Natural killer cell treated with Interleukin-12 subunit alpha and Interleukin-12 subunit beta and Interleukin-15 and Interleukin-18, amount 100 ng/mL, for 72 hours (primary cell): ENCODE measurements around the gene CRACDL. TPM values are rescaled to one million over a fixed set of nuclear protein-coding genes. Genes with fewer than 3 reads are reported as not detected.

Experiments used
- total RNA-seq, 2 donors: library from RNA; stranded (reverse); gene quantifications; one replicate each; pipeline ENCODE4 v1.2.3, GENCODE V29; 2022

Gene CRACDL
- total RNA-seq, 2 donors from 2014 or later, result 0.22 TPM; not detected in 1

Other genes starting within 250 kb of the CRACDL start
- gene MGAT4A, start 205.1 kb downstream of the CRACDL start, total RNA-seq, result 10 to 100 TPM; 23.1 to 25.0 TPM
- gene C2orf15, start 205.5 kb upstream of the CRACDL start, total RNA-seq, result not detected
- gene TSGA10, start 218.7 kb upstream of the CRACDL start, total RNA-seq, result 1 to 10 TPM; 7.9 to 8.6 TPM
- gene LIPT1, start 218.7 kb upstream of the CRACDL start, total RNA-seq, result 1 to 10 TPM; 4.2 to 6.7 TPM
- gene MITD1, start 244.8 kb upstream of the CRACDL start, total RNA-seq, result 10 to 100 TPM; 36.1 to 44.2 TPM
- gene MRPL30, start 245.0 kb upstream of the CRACDL start, total RNA-seq, result 10 to 100 TPM; 19.3 to 22.4 TPM